ENCODE results near the gene GYPA.
"Not testable (repeated sequence)": the region's sequence is repeated elsewhere in the genome, so short reads cannot be mapped to it uniquely, and the experiment has no call there.

Gene GYPA

GRCh38 chr4:144115519-144115918 is 25.0 kb downstream of the GYPA start:
- DNase-seq (ENCODE audit: low read depth in 2 of 2), result no peak
- TF ChIP-seq, protein P1, sequence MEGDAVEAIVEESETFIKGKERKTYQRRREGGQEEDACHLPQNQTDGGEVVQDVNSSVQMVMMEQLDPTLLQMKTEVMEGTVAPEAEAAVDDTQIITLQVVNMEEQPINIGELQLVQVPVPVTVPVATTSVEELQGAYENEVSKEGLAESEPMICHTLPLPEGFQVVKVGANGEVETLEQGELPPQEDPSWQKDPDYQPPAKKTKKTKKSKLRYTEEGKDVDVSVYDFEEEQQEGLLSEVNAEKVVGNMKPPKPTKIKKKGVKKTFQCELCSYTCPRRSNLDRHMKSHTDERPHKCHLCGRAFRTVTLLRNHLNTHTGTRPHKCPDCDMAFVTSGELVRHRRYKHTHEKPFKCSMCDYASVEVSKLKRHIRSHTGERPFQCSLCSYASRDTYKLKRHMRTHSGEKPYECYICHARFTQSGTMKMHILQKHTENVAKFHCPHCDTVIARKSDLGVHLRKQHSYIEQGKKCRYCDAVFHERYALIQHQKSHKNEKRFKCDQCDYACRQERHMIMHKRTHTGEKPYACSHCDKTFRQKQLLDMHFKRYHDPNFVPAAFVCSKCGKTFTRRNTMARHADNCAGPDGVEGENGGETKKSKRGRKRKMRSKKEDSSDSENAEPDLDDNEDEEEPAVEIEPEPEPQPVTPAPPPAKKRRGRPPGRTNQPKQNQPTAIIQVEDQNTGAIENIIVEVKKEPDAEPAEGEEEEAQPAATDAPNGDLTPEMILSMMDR (IDR thresholded peaks at IDR 0.05; ENCODE audit: low read depth, low read length), result no peak

DNA sequence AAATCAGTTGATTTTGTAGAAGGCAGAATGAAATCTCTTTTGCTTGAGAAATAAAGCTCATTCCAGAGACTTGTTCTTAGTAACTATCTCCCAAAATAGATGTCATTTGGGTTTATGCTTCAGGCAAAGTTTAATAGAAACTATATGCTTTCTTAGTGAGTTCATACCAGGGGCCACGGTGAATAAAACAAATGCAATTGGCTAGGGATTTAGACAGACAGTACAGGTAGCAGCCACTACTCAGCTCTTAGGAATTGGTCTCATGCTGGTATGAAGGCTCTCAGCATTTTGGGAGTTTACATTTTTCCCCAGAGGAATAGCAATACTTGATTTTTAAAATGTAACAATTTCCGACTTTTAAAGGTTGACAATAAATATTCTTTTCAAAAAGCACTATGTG is 27.0 kb downstream of the GYPA start:
- H3K4me3 ChIP-seq (replicated peaks in 1 of 2; ENCODE audit: low read depth in 2 of 2, low read length in 2 of 2), result no peak overlapping the region
- DNase-seq (ENCODE audit: low read depth in 2 of 2), result no peak
- TF ChIP-seq, protein P1 (IDR thresholded peaks at IDR 0.05; ENCODE audit: low read depth, low read length), result no peak

More at GRCh38 chr4:144115519-144115918, 25.0 kb downstream of the GYPA start:
- no peak overlapping the region for H3K4me3 ChIP-seq (replicated peaks in 1 of 2; ENCODE audit: low read depth in 2 of 2, low read length in 2 of 2)

- H3K4me3 ChIP-seq (replicated peaks in 1 of 2; ENCODE audit: low read depth in 2 of 2, low read length in 2 of 2), result no peak overlapping the region
- TF ChIP-seq, protein P1 (IDR thresholded peaks at IDR 0.05; ENCODE audit: low read depth, low read length), result no peak
- no peak for DNase-seq (ENCODE audit: low read depth in 2 of 2)
Observed at GRCh38 chr4:144104509-144105130, 35.9 kb downstream of the GYPA start.

DNA sequence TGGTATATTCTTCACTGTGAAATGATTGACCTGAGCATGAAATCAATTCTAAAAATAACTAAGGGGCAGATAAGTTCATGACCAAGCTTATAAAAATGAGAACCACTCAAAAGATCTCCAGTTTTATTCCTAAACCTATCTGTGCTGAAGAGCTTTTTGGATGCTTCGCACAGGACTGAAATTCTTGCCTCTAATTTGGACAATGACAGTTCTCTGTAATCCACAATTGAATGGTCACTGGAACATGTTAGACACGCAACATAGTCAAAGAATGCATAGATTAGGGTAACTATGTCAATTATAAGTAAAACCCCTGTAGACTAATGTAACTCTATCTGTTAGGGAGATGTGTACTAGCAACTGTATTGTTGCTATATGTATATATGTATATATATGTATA is 42.7 kb downstream of the GYPA start:
- not testable (repeated sequence) for DNase-seq (ENCODE audit: low read depth in 2 of 2); H3K4me3 ChIP-seq (replicated peaks in 1 of 2; ENCODE audit: low read depth in 2 of 2, low read length in 2 of 2)

- H3K4me3 ChIP-seq (replicated peaks in 1 of 2; ENCODE audit: low read depth in 2 of 2, low read length in 2 of 2); DNase-seq (ENCODE audit: low read depth in 2 of 2): not testable (repeated sequence)
Observed at GRCh38 chr4:144093995-144094394, 46.5 kb downstream of the GYPA start.

DNA sequence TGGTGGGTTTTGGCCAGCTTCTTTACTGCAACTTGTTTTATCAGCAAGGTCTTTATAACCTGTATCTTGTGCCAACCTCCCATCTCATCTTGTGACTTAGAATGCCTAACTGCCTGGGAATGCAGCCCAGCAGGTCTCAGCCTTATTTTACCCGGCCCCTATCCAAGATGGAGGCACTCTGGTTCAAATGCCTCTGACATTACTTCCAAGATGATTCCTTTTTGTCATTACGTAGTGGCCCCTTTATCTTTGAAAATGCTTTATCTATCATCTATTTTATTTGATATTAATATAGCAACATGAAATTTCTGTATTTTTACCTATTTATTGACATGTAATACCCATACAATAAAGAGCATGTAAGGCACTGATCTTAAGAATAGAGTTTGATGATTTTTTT is 49.3 kb downstream of the GYPA start:
- not testable (repeated sequence) for DNase-seq (ENCODE audit: low read depth in 2 of 2); H3K4me3 ChIP-seq (replicated peaks in 1 of 2; ENCODE audit: low read depth in 2 of 2, low read length in 2 of 2)

DNA sequence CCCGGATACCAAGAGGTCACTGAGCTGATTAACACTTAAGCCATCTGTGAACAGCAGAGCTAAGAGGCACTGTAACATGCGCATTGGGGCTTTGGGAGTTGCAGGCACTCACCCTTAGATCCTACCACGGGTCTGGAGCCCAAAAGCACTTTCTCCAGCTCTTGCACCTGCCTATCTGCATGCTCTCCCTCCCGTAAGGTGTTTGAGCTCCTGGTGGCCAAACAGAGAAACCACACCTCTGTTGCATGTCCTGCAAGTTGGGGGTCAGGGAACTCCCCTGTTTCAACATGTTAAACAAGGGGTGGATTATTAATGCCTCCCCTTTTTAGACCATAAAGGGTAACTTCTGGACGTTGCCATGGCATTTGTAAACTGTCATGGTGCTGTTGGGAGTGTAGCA is 49.8 kb downstream of the GYPA start:
- DNase-seq (ENCODE audit: low read depth in 2 of 2), result no peak
- TF ChIP-seq, protein P1 (IDR thresholded peaks at IDR 0.05; ENCODE audit: low read depth, low read length), result peak; percentile 2
- no peak overlapping the region for H3K4me3 ChIP-seq (replicated peaks in 1 of 2; ENCODE audit: low read depth in 2 of 2, low read length in 2 of 2)

DNA sequence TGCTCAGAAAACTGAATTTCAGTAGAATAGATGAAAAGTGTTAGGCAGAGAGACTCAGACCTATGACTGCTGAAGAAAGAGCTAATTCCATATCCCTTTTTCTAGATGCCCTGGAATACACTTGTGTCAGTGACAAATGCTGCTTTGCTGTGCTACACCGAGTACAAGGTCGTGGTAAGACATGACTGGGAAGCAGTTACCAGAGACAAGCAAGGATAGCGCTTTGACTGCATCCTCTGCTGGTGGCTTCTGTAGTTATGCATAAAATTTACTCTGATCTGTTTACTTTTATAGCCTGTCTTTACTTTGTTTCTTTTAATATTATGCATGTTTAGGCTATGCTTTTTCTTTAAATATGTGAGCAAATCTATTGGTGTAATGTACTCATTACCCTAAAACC is 58.5 kb downstream of the GYPA start:
- not testable (repeated sequence) for H3K4me3 ChIP-seq (replicated peaks in 1 of 2; ENCODE audit: low read depth in 2 of 2, low read length in 2 of 2); DNase-seq (ENCODE audit: low read depth in 2 of 2)

DNA sequence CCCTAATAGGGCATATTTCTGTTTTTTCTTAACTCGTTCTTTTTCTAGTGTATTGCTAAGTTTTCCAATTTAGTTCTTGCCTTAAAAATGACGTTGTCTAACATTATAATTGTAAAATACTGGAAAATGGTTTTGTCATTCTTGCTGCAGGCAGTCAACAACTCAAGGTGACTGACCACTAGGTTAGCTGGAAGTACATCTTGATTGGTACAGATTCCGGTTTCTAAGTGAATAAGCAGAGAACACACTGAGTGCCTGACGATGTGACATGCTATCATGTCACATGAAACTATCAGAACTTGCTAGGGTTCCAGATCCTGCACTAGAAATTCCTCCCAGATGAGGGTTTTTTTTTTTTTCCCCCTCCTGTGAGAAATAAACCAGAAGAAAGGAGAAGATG is 60.4 kb downstream of the GYPA start:
- not testable (repeated sequence) for H3K4me3 ChIP-seq (replicated peaks in 1 of 2; ENCODE audit: low read depth in 2 of 2, low read length in 2 of 2); DNase-seq (ENCODE audit: low read depth in 2 of 2)

DNA sequence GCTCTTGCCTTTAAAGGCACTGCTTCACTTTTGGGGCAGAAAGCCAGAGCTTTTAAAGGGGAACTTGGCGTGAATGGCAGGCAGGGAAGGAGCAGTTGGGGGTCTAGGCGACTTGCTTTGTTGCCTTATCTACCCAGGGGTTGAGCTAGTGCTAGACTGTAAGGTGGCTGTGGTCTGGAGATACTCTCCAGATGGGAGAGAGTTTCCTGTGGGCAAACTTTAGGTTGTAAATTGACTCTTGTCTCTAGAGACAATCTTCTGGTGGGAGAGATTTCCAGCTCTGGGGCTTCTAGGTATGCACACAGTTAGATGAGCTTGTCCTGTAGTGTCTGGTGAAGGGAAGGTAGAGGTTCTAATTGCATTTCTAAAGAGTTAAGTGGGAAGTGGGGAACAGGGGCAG is 61.8 kb downstream of the GYPA start:
- not testable (repeated sequence) for H3K4me3 ChIP-seq (replicated peaks in 1 of 2; ENCODE audit: low read depth in 2 of 2, low read length in 2 of 2); DNase-seq (ENCODE audit: low read depth in 2 of 2)

- not testable (repeated sequence) for DNase-seq (ENCODE audit: low read depth in 2 of 2); H3K4me3 ChIP-seq (replicated peaks in 1 of 2; ENCODE audit: low read depth in 2 of 2, low read length in 2 of 2)
Observed at GRCh38 chr4:144061556-144061955, 79.0 kb downstream of the GYPA start.

GRCh38 chr4:144060234-144060859 is 80.2 kb downstream of the GYPA start:
- H3K4me3 ChIP-seq (replicated peaks in 1 of 2; ENCODE audit: low read depth in 2 of 2, low read length in 2 of 2); DNase-seq (ENCODE audit: low read depth in 2 of 2): not testable (repeated sequence)
